HL-60/S4 treated with retinoic acid at 250 ng/mL for 4 days and 3 days (cell line): ENCODE data around the gene KCNQ5.
"Not testable (repeated sequence)": the region's sequence is repeated elsewhere in the genome, so short reads cannot be mapped to it uniquely, and the experiment has no call there.

Experiments
- in situ Hi-C: fragments of 300-500 bp; cut with MboI; formaldehyde crosslinking; loops from 2 replicates; pipeline ENCODE4 v1.7.0; 2022; ENCODE audit warnings: low sequenced_read_pairs

Gene KCNQ5

DNA sequence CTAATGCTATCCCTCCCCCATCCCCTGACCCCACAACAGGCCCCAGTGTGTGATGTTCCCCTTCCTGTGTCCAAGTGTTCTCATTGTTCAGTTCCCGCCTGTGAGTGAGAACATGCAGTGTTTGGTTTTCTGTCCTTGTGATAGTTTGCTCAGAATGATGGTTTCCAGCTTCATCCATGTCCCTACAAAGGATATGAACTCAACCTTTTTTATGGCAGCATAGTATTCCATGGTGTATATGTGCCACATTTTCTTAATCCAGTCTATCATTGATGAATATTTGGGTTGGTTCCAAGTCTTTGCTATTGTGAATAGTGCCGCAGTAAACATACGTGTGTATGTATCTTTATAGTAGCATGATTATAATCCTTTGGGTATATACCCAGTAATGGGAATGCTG is 356.9 kb downstream of the KCNQ5 start:
- in situ Hi-C loops: not testable (repeated sequence)

DNA sequence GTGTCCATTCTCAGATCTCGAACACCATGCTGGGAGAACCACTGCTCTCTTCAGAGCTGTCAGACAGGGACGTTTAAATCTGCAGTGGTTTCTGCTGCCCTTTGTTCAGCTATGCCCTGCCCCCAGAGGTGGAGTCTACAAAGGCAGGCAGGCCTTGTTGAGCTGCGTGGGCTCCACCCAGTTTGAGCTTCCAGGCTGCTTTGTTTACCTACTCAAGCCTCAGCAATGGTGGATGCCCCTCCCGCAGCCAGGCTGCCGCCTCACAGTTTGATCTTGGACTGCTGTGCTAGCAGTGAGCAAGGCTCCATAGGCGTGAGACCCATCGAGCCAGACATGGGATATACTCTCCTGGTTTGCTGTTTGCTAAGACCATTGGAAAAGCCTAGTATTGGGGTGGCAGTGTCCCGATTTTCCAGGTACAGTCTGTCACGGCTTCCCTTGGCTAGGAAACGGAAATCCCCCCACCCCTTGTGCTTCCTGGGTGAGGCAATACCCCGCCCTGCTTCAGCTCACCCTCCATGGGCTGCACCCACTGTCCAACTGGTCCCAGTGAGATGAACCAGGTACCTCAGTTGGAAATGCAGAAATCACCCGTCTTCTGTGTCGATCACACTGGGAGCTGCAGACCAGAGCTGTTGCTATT is 362.4 kb downstream of the KCNQ5 start:
- in situ Hi-C loops: not testable (repeated sequence)

DNA sequence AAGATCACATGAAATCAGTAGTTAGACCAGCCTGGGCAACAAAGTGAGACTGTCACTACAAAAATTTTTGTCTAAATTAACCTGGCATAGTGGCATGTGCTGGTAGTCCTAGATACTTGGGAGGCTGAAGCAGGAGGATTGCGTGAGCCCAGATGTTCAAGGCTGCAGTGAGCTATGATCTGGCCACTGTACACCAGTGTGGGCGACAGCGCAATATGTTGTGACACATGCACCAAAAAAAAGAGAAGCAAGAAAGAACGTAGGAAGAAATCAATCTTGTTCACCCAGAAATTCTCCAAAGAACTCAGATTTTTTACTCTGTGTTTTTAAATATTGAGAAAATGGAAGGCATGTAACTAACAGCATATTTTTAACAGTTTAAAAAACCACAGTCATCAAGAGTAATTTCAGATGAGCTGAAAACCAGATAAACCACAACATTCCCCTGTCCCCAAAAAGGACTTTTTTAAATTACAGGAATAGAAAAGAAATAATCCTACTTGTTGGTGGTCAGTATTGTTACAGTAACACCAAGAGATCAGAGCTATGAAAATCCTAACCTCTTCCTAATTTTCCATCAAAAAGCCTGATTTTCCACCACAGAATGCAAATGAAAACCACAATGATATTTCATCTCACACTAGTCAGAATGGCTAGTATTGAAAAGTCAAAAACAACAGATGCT is 363.3 kb downstream of the KCNQ5 start:
- in situ Hi-C loops: no loop called here

DNA sequence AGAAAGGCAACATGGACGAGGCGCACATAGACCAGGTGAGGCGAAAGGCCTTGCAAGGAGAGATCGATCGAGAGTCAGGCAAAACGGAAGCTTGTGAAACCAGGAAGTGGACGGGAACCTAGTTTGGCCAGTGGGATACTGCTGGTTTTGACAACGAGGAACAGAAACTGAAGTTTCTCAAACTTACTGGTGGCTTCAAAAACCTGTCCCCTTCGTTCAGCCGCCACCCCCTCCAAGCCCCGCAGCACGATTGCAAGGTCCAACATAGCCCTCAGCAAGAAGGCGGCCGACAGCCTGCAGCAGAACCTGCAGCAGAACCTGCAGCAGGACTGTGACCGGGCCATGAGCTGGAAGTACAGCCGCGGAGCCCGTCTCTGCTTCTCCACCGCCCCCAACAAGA is 365.4 kb downstream of the KCNQ5 start:
- in situ Hi-C loops: no loop called here

DNA sequence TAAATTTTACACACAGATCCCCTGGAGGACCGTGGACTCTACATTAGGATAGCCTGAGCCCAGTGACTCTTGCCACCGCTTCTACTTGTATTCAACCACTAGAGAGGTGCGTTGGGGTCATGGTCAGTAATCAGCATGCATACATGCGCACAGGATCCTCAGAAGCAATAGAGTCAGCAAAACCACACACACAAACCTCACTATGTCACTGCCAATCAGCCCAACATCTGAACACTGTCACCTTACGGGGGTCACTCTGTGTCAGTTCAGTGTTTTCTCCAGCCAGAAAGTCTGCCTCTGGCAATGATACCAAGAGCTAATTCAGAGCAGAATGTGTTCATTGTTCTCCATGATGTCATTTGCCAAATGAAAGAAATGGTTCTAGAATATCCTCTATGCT is 378.1 kb downstream of the KCNQ5 start:
- in situ Hi-C loops: no loop called here

DNA sequence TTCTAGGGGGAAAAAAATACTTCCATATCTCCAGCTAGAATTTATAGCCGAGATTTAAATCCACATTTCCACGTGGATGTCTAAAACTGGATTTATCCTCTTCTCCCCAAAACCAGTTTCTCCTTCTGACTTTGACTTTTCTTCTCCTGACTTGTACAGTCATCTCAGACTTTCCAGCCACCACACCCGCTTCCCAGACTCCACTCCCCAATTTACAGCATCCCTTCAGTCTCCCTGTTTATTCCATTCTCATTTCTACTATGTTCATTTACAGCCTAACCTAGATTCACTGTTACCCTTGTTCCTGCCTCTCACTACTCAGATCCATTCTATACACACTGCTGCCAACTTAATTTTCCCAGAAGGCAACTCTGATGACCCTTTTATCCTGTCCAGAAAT is 378.6 kb downstream of the KCNQ5 start:
- in situ Hi-C loops: no loop called here

DNA sequence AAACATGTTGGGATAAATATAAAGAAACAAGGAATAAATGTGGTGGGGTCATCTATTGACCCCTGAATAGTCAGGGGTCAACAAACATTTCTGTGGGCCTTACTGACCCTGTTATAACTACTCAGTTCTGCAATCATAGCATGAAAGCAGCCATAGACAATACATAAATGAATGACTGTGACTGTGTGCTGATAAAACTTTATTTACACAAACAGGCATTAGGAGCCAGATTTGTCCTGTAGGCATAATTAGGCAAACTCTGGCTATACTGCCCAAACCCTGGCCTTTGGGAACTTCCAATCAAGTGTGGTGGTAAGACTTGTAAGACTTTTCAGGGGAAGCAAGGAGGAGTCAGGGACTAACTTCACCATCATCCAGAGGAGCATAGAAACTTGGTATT is 380.7 kb downstream of the KCNQ5 start:
- in situ Hi-C loops: no loop called here

DNA sequence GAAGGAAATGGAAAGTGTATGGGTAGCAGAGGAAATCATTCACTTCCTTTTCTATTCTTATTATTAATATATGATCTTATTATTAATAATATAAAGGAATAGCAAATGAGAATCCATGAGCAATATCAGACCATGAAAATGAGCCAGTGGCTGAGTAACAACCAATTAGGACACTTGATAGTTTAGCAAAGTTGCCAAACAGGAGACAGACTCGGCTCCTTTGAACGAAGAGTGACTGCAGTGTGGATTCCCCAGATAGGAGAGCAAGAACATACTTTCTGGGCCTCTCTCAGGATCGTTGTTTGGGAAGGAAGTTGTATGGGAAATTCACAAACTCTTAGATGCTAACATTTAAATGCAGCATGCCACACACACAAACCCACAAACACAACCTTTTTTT is 381.4 kb downstream of the KCNQ5 start:
- in situ Hi-C loops: no loop called here

DNA sequence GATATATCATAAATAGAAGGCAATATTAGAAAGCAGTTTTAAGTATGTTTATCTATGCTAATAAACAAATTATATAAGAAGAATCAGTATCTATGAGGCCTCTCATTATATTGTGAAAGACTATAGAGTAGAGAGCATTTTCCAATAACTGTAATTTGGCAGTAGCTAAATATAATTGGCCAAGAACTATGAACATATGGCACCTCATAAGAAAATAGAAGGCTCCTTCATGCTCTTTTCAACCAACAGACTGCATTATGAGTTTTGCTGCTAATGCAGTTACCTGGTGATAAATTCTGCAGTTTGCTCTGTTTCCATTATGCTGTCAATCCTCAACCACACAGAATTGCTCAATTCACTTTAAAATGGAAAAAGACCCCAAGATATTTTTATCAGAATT is 382.4 kb downstream of the KCNQ5 start:
- in situ Hi-C loops: no loop called here

DNA sequence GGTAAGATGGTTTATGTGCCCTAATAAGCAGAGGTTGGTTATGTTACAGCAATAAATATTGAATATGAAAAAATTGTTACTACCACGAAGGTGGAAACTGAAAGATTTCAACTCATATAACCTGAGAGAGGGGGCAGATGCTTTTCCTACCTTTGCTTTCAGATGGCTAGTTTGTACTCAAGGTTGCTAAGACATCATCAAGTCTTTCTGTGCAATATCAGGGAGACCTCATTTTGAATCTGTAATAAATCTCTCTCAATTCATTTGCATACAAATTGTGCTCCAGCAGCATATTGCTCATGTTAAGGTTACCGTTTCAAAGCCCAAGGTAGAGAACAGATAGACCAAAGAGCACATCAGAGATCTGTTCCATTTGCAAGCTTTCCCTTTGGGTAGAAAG is 383.0 kb downstream of the KCNQ5 start:
- in situ Hi-C loops: no loop called here

DNA sequence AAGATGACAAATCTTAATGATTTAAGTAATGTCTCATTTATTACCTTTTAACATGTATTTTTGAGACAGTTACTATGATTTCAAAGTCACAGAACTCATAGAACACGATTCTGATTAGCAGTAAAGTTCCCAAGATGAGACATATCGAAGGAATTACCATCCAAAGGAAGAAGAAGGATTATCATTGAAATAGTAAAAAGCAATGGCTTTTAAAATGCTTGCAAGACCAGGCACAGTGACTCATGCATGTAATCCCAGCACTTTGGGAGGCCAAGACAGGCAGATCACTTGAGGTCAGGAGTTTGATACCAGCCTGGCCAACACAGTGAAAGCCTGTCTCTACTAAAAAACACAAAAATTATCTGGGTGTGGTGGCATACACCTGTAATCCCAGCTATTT is 384.3 kb downstream of the KCNQ5 start:
- in situ Hi-C loops: no loop called here

DNA sequence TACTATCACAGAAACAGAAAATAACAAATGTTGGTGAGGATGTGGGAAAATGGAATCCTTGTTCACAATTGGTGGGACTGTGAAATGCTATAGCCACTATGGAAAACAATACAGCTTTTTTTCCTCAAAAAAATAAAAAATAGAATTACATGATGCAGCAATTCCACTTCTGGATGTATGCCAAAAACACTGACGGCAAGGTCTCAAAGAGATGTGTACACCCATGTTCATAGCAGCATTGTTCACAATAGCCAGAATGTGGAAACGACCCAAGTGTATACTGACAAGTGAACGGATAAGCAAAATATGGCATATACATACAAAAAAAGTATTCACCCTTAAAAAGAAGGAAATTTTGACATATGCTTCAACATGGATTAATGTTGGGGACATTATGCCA is 390.1 kb downstream of the KCNQ5 start:
- in situ Hi-C loops: no loop called here

DNA sequence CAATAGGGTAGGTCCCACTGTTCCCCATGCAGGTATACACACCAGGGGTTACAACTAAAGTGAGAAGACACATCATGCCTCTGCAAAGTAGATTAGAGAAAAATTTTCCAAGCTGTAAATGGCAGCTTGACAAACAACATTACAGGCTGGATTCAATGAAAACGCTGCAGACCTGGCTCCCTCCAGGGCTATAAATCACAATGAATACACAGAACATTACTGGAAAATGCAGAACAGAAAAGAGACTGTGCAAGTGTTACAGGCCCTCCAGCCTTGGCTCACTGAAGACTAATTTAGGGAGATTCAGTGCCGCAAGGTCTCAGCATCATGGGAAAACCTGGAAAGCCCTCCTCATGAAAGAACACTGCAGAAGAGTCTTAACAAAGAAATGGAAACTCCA is 395.6 kb downstream of the KCNQ5 start:
- in situ Hi-C loops: no loop called here

DNA sequence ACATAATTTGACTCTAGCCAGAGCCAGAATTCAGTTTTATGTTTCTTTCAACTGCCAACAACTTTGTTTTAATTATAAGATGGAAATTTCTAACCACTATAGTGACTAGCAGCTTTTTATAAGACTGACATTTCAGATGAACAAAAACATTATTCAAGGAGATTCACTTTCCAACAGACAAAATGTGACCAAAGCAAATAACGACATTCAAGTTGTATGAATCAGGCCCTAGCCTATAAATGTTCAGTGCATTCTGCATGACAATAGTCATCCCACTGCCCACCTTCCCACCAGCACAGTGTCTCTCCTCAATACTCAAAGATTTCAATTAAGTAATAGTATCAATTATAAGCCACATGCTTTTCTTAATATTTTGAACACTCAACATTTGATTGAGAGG is 402.7 kb downstream of the KCNQ5 start:
- in situ Hi-C loops: no loop called here

DNA sequence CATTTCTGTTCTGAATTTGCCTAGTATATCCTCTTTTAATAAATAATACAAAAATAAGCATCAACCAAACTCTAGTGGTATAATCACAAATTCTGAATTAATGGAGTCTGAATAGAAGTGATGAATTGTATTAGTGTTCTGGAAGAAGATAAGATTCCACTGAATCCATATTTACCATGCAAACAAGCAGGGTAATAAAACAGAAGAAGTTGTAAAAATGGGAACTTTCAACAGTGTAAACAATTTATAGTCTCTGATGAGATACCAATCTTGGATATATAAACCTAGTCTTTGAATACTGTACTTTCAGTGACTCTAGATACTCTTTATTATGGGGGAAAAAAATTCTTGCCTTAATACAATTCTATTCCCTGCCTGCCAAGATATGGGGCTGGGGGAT is 405.8 kb downstream of the KCNQ5 start:
- in situ Hi-C loops: no loop called here

DNA sequence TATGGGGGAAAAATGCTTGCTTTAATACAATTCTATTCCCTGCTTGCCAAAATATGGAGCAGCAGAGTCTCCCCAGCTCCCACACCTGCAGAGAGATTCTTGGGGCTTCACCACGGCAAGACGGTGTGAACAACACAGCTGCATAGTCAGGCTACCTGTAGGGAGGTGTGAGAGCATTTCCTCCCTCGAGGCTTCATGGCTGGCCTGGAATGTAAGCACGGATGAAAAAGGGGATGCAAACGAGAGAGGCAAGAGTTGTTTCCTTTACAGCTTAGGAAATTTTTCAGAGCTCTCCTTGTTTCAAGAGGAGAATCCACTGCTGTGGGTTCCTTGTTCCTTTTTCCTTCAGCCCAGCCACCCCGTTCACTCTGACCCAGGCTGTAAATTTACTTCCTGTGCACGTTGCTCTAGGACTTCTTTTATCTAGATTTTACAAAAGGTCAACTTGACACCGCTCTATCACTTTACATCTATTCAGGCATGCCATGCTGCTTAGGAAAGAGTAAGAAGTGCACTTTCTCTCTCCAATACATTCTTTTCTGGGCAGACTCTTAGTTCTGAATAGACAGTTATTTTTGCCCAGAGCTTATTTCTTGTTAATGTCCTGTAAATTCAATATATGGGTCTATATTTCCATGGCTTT is 406.4 kb downstream of the KCNQ5 start:
- in situ Hi-C loops: no loop called here

DNA sequence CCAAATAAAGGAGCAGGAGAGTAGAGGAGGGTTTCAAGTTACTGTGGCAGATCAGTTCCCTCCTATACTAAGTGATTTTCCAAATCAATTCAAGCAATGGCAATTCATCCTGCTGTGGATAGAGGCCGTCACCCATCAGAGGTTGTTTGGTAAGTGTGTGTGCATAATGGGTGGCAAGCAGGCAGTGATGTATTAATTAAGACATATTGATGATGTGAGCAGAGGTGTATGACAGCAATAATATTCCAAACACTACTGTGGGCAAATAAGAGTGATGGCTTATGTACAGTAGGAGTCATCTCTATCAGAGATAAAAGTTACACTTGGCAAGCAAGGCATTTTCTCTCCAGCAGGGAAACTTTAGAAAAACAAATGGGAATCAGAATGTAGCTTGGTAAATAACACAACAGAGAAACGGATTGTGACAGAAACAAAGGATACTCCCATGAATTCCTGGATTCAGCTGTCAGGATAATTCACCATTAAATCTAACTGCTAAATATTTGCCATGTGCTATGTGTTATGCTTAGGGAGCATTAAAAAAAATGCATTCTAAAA is 407.1 kb downstream of the KCNQ5 start:
- in situ Hi-C loops: no loop called here

DNA sequence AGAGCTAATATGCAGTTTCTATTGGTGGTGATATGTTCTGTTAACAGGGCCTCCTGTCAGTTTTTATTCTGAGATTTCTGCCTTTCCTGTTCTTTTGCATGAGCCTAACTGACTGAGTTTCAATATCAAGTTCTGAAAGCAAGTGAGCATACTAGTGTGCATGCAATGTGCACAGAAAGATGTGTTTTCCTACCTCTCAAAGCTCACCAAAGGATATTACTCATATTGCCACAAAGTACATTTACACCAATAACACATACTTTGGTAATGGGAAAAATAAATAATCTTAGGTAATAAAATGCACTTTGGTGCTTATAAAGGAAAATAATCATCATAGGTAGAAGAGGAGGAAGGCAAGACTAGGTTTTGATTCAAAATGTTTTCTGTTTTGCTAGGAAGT is 408.4 kb downstream of the KCNQ5 start:
- in situ Hi-C loops: no loop called here

DNA sequence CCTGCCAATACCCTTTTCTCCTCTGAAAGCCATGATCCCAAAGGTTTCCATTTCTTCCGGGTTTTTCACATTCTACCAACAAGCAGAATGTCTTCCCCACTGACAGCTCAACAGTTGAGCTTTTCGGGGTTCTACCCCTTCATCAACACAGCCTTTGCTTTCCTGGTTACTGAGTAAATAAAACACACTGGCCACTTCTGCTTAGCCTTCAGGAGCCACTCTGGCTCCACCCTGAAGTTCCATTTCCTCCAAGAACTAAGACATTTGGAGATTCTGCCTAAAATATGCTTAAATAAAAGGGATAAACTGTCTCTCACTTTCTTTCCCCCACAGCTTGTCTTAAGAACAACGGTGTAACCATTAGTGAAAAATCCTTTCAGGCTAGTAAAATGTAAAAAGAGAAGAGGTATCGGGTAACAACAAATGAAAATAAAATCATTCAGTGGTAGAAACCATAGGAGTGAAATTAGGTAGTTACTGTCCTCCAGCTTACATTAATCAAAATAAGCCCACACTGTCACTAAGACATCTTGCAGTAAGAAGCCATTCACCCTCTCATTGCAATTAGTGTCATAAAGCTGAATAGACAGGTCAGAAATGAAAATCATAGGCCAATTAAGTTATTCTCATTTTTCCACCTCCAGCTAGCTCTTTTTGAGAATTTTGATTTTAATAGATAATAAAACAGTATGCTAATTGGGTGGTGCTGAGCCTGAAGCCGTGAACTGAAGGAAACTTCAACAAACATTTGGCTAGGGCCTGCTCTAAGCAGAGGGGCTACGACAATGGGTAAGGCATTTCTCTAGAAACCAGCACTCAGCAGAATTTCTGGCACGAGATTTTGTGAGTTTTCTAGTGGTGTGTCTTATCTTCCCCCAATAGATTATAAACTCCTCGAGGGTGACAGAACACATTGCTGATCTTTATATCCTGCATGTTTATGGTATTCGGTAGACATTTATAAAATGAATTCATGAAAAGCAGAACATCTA is 409.2 kb downstream of the KCNQ5 start:
- in situ Hi-C loops: no loop called here

DNA sequence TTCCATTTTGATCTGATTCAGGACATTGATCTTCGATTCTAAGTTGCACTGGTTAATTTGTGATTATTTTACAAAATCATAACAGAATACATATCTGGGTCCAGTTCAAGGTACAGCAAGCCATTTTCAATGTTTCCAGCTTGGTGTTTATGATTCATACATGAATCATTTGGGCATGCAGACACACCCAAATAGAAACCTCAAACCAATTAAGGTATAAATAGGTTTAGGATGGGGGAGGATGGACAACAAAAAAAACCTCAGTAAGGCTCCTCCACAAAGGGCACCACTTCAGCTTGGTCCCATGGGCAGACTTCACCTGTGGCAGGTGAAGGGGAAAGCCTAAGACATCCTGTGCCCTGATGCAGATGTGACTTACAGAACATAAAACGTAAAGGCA is 410.7 kb downstream of the KCNQ5 start:
- in situ Hi-C loops: no loop called here

DNA sequence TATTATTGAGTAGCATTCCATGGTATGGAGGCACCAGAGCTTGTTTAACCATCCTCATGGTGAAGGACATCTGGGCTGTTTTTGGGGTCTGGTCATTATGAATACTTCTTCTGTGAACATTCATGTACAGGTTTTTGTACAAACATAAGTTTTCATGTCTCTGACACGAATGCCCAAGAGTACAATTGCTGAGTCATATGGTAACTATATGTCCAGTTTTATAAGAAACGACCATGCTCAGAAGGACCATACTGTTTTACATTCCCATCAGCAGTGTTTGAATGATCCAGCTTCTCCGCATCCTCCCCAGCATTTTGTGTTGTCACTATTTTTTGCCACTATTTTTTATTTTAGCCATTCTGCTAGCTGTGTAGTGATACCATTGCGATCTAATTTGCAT is 414.8 kb downstream of the KCNQ5 start:
- in situ Hi-C loops: no loop called here
